Right lung (tissue), 5 donors: Measurements from ENCODE around the gene TTYH2. TPM values are rescaled to one million over a fixed set of nuclear protein-coding genes. Genes with fewer than 3 reads are reported as not detected.
"Not testable (repeated sequence)": the region's sequence is repeated elsewhere in the genome, so short reads cannot be mapped to it uniquely, and the experiment has no call there.

ENCODE experiments used
- DNase-seq, 2 donors: peaks; one replicate each; pipeline ENCODE4 v3.0.0-alpha.2; 2013
- polyA plus RNA-seq, 5 donors: library from polyadenylated mRNA; unstranded; fragments of 120-200 nt; gene quantifications; one replicate each; pipeline versions ENCODE4 v1.2.1 to v1.2.3, GENCODE V29; 2013; ENCODE audit warnings: inconsistent platforms in 1 of 5, low replicate concordance in 1 of 5; ENCODE audit not compliant: insufficient read length in 5 of 5, insufficient read depth in 1 of 5

TTYH2 gene
- polyA plus RNA-seq, 5 donors: 11.7 to 27.1 (median 19.9) TPM

GRCh38 chr17:74253036-74253435, 39.7 kb downstream of the TTYH2 start:
- no peak for DNase-seq

GRCh38 chr17:74257311-74257710, 43.9 kb downstream of the TTYH2 start:
- DNase-seq: no peak

- DNase-seq: no peak
Observed at GRCh38 chr17:74259667-74260524, 46.5 kb downstream of the TTYH2 start.

- DNase-seq: no peak
Observed at GRCh38 chr17:74260525-74260850, 47.1 kb downstream of the TTYH2 start.

GRCh38 chr17:74262601-74263000, 49.2 kb downstream of the TTYH2 start:
- DNase-seq: no peak

- DNase-seq: not testable (repeated sequence)
Observed at GRCh38 chr17:74267054-74267453, 53.7 kb downstream of the TTYH2 start.

- no peak for DNase-seq
Observed at GRCh38 chr17:74267579-74267978, 54.2 kb downstream of the TTYH2 start.

GRCh38 chr17:74267987-74268499, 54.7 kb downstream of the TTYH2 start:
- DNase-seq: no peak

- no peak for DNase-seq
Observed at GRCh38 chr17:74268558-74268957, 55.2 kb downstream of the TTYH2 start.

GRCh38 chr17:74270333-74270732, 57.0 kb downstream of the TTYH2 start:
- no peak for DNase-seq

- DNase-seq: no peak
Observed at GRCh38 chr17:74271281-74271680, 57.9 kb downstream of the TTYH2 start.

- DNase-seq: no peak
Observed at GRCh38 chr17:74271901-74272561, 58.7 kb downstream of the TTYH2 start.

- peak in 1 of 2 donors; percentile 35 for DNase-seq
Observed at GRCh38 chr17:74272731-74273201, 59.4 kb downstream of the TTYH2 start.

- DNase-seq: peak; percentile 64 to 65
Observed at GRCh38 chr17:74274060-74274708, 60.8 kb downstream of the TTYH2 start, which contains the start of gene DNAI2. DNAI2 (plus strand) TSS chr17:74274234; CDS start chr17:74281818, 7,584 bp downstream.

GRCh38 chr17:74274709-74275340, 61.5 kb downstream of the TTYH2 start:
- DNase-seq: no peak

- DNase-seq: peak in 1 of 2 donors; percentile 37
Observed at GRCh38 chr17:74276051-74276476, 62.7 kb downstream of the TTYH2 start.

GRCh38 chr17:74276541-74277009, 63.2 kb downstream of the TTYH2 start:
- DNase-seq: no peak

GRCh38 chr17:74277935-74278334, 64.6 kb downstream of the TTYH2 start:
- no peak for DNase-seq

GRCh38 chr17:74279617-74280016, 66.2 kb downstream of the TTYH2 start:
- DNase-seq: not testable (repeated sequence)

GRCh38 chr17:74280093-74280513, 66.7 kb downstream of the TTYH2 start:
- no peak for DNase-seq

- DNase-seq: no peak
Observed at GRCh38 chr17:74281799-74282198, 68.4 kb downstream of the TTYH2 start.

- not testable (repeated sequence) for DNase-seq
Observed at GRCh38 chr17:74282274-74282586, 68.9 kb downstream of the TTYH2 start.
